ENCODE data around the gene PCDHGB5. TPM values are rescaled to one million over a fixed set of nuclear protein-coding genes. Genes with fewer than 3 reads are reported as not detected.

Gene PCDHGB5
- total and polyA plus RNA-seq, 12 donors = 0.40 to 15.3 (median 9.3) TPM

GRCh38 chr5:141359790-141360426 lies 37.8 kb upstream of the PCDHGB5 start, which contains the start of gene PCDHGB2:
TSS of gene PCDHGB2 (plus strand) at chr5:141359994. CDS start at chr5:141360136, 142 bp downstream.
- intact Hi-C loops (cut with DNase I) = no loop called here
- no peak within 1 kb of the TSS for H3K27ac ChIP-seq
- TF ChIP-seq POLR2A (IDR thresholded peaks at IDR 0.05) = no peak
- TF ChIP-seq CTCF (IDR thresholded peaks at IDR 0.05) = peak in 3 of 6 experiments; percentile 6 to 23 (median 16)
- WGBS, 4 donors = 13 to 26% (median 15%) methylated on average over 15 to 24 of the region's 24 CpGs
- DNase-seq = no peak
- no peaks in the 10 kb centered on the region for H3K27me3 ChIP-seq
- no peaks in the 10 kb centered on the region for H3K4me1 ChIP-seq (replicated peaks in 1 of 2)
- no peak within 1 kb of the TSS for H3K4me3 ChIP-seq
- H3K36me3 ChIP-seq (replicated peaks in 1 of 2) = no peaks in the 10 kb centered on the region
- peaks cover 0 to 43% (median 10%) of the 10 kb centered on the region in 3 donors for H3K9me3 ChIP-seq (replicated peaks in 1 of 3)

GRCh38 chr5:141360685-141361084 lies 37.1 kb upstream of the PCDHGB5 start:
- Histone ChIP-seq H3K4me1 (replicated peaks in 1 of 2) (no peaks in the 10 kb centered on the region), H3K9me3 (replicated peaks in 1 of 3) (peaks cover 0 to 51% (median 10%) of the 10 kb centered on the region in 3 donors), H3K4me3 (no peak overlapping the region), H3K36me3 (replicated peaks in 1 of 2) (no peaks in the 10 kb centered on the region), H3K27me3 (no peaks in the 10 kb centered on the region), H3K27ac (no peak overlapping the region)
- 29 to 43% (median 33%) methylated on average over 13 to 15 of the region's 15 CpGs for WGBS, 4 donors
- no peak for TF ChIP-seq CTCF (IDR thresholded peaks at IDR 0.05)
- TF ChIP-seq POLR2A (IDR thresholded peaks at IDR 0.05) = no peak
- intact Hi-C loops (cut with DNase I) = no loop called here
- no peak for DNase-seq

GRCh38 chr5:141362719-141363118 lies 35.0 kb upstream of the PCDHGB5 start:
- intact Hi-C loops (cut with DNase I) = no loop called here
- no peak for DNase-seq
- TF ChIP-seq CTCF (IDR thresholded peaks at IDR 0.05) (no peak), POLR2A (IDR thresholded peaks at IDR 0.05) (no peak)
- Histone ChIP-seq H3K9me3 (replicated peaks in 1 of 3) (peaks cover 0 to 52% (median 15%) of the 10 kb centered on the region in 3 donors), H3K27ac (no peak overlapping the region), H3K36me3 (replicated peaks in 1 of 2) (no peaks in the 10 kb centered on the region), H3K4me3 (no peak overlapping the region), H3K4me1 (replicated peaks in 1 of 2) (no peaks in the 10 kb centered on the region), H3K27me3 (no peaks in the 10 kb centered on the region)

- 11 to 24% (median 18%) methylated on average over 29 to 34 of the region's 34 CpGs for WGBS, 4 donors
- DNase-seq = no peak
- Histone ChIP-seq H3K9me3 (replicated peaks in 1 of 3) (peaks cover 3 to 52% (median 15%) of the 10 kb centered on the region in 3 donors), H3K4me1 (replicated peaks in 1 of 2) (no peaks in the 10 kb centered on the region), H3K36me3 (replicated peaks in 1 of 2) (no peaks in the 10 kb centered on the region), H3K27ac (no peak within 1 kb of the TSS), H3K4me3 (peak within 1 kb of the TSS in 1 of 4 donors; percentile 15), H3K27me3 (no peaks in the 10 kb centered on the region)
- no peak for TF ChIP-seq POLR2A (IDR thresholded peaks at IDR 0.05)
- TF ChIP-seq CTCF (IDR thresholded peaks at IDR 0.05) = peak in 1 of 6 experiments; percentile 11
- intact Hi-C loops (cut with DNase I) = no loop called here
Observed at GRCh38 chr5:141363952-141364660, 33.6 kb upstream of the PCDHGB5 start, which contains the start of gene PCDHGA5. TSS of gene PCDHGA5 (plus strand) at chr5:141364162. CDS start at chr5:141364331, 169 bp downstream.
